Fibroblast of lung (primary cell): Measurements from ENCODE around the gene DHPS. TPM values are rescaled to one million over a fixed set of nuclear protein-coding genes. Genes with fewer than 3 reads are reported as not detected.
"Not testable (repeated sequence)": the region's sequence is repeated elsewhere in the genome, so short reads cannot be mapped to it uniquely, and the experiment has no call there.

ENCODE experiments used
- DNase-seq, 2 donors: peaks; one replicate each; pipeline versions ENCODE4 v3.0.0 to v3.0.0-alpha.2; 2010; ENCODE audit warnings: low read depth in 2 of 2
- H2AFZ ChIP-seq: 2 replicates; pipeline ENCODE4 v1.5.1; 2012; ENCODE audit warnings: low read length, control low read depth, inconsistent platforms
- H3K27ac ChIP-seq: 2 replicates; pipeline ENCODE4 v1.5.1; 2011; ENCODE audit warnings: low read length, control low read depth; ENCODE audit not compliant: insufficient read depth
- H3K27me3 ChIP-seq: 2 replicates; pipeline ENCODE4 v1.5.1; 2011; ENCODE audit warnings: mild to moderate bottlenecking, low read length; ENCODE audit not compliant: control insufficient read depth, insufficient read depth
- H3K36me3 ChIP-seq: 2 replicates; pipeline ENCODE4 v1.5.1; 2011; ENCODE audit warnings: low read length; ENCODE audit not compliant: control insufficient read depth, insufficient read depth
- H3K4me1 ChIP-seq: 2 replicates; pipeline ENCODE4 v1.5.1; 2011; ENCODE audit warnings: low read length; ENCODE audit not compliant: control insufficient read depth, insufficient read depth; ENCODE audit errors: extremely low read depth
- H3K4me2 ChIP-seq: 2 replicates; pipeline ENCODE4 v1.5.1; 2011; ENCODE audit warnings: low read length, control low read depth; ENCODE audit not compliant: insufficient read depth; ENCODE audit errors: extremely low read depth
- H3K4me3 ChIP-seq, 4 experiments: fragments of 200-600 bp in 1 of 4; sonication (generic) in 1 of 4; replicated peaks in 1 of 4; 2 replicates each; pipeline ENCODE4 v1.5.1; 2011 to 2016; ENCODE audit warnings: low read length in 4 of 4, low read depth in 3 of 4, mild to moderate bottlenecking in 3 of 4, control low read depth in 2 of 4, inconsistent platforms in 1 of 4, mixed read lengths in 1 of 4; ENCODE audit not compliant: insufficient read depth in 1 of 4; ENCODE audit errors: control extremely low read depth in 1 of 4
- H3K79me2 ChIP-seq: 2 replicates; pipeline ENCODE4 v1.5.1; 2012; ENCODE audit warnings: mild to moderate bottlenecking, low read length, inconsistent platforms; ENCODE audit not compliant: control insufficient read depth, insufficient read depth
- H3K9ac ChIP-seq: 2 replicates; pipeline ENCODE4 v1.5.1; 2011; ENCODE audit warnings: mild to moderate bottlenecking, low read length, control low read depth; ENCODE audit not compliant: insufficient read depth
- H3K9me3 ChIP-seq: 2 replicates; pipeline ENCODE4 v1.5.1; 2012; ENCODE audit warnings: low read depth, low read length; ENCODE audit not compliant: control insufficient read depth, insufficient read depth
- H4K20me1 ChIP-seq: 2 replicates; pipeline ENCODE4 v1.5.1; 2011; ENCODE audit warnings: low read length; ENCODE audit not compliant: control insufficient read depth, insufficient read depth; ENCODE audit errors: extremely low read depth
- CTCF ChIP-seq, 2 donors: IDR thresholded peaks in 1 of 2; conservative IDR thresholded peaks in 1 of 2; 1 replicate in 1 of 2; 2 replicates in 1 of 2; pipeline ENCODE4 v1.5.1; 2011 to 2012; ENCODE audit warnings: low read length in 2 of 2, control low read depth in 1 of 2, inconsistent platforms in 1 of 2, low read depth in 1 of 2, mild to moderate bottlenecking in 1 of 2
- EZH2 ChIP-seq: IDR thresholded peaks from 2 replicates; pipeline ENCODE4 v1.5.1; 2012; ENCODE audit warnings: low read length, control low read depth, mild to moderate bottlenecking; ENCODE audit errors: missing control alignments
- polyA plus RNA-seq, 2 donors: library from polyadenylated mRNA; depleted of rRNA in 1 of 2; stranded (reverse) in 1 of 2; unstranded in 1 of 2; fragments of >200 nt; gene quantifications; 2 replicates each; pipeline ENCODE4 v1.2.1, GENCODE V29; 2011 to 2012; ENCODE audit warnings: missing spikeins in 1 of 2
- total RNA-seq: library from RNA; depleted of rRNA; stranded (reverse); fragments of >200 nt; gene quantifications from 2 replicates; pipeline ENCODE4 v1.2.1, GENCODE V29; 2014

DHPS gene
- total and polyA plus RNA-seq, 2 donors (not counting 1 experiment from before 2014, with no cell fraction given) = 43.2 to 60.4 TPM

GRCh38 chr19:12701596-12702282, 20.1 kb upstream of the DHPS start:
- no peak for DNase-seq

GRCh38 chr19:12698138-12698537, 16.5 kb upstream of the DHPS start:
- Histone ChIP-seq H3K4me1 (no peaks in the 10 kb centered on the region), H3K4me2 (no peak overlapping the region), H4K20me1 (no peaks in the 10 kb centered on the region), H3K9me3 (no peaks in the 10 kb centered on the region), H3K27me3 (no peaks in the 10 kb centered on the region), H3K4me3 (no peak overlapping the region), H3K27ac (no peak overlapping the region), H3K79me2 (no peaks in the 10 kb centered on the region), H2AFZ (no peak overlapping the region), H3K36me3 (peaks cover 22% of the 10 kb centered on the region), H3K9ac (no peak overlapping the region)
- no peak for DNase-seq
- TF ChIP-seq CTCF (conservative IDR thresholded peaks at IDR 0.05 in 1 of 2, IDR thresholded peaks at IDR 0.05 in 1 of 2; ENCODE audit: low read depth in 1 of 2, low read length in 2 of 2) (no peak), EZH2 (no peak)

More at GRCh38 chr19:12701596-12702282, 20.1 kb upstream of the DHPS start:
- TF ChIP-seq EZH2 = no peak
- TF ChIP-seq CTCF (conservative IDR thresholded peaks at IDR 0.05 in 1 of 2, IDR thresholded peaks at IDR 0.05 in 1 of 2; ENCODE audit: low read depth in 1 of 2, low read length in 2 of 2) = no peak
- no peaks in the 10 kb centered on the region for H3K27me3 ChIP-seq
- H3K4me2 ChIP-seq = no peak overlapping the region
- no peak overlapping the region for H3K27ac ChIP-seq
- H3K4me3 ChIP-seq = no peak overlapping the region
- H2AFZ ChIP-seq = no peak overlapping the region
- H3K36me3 ChIP-seq = peaks cover 43% of the 10 kb centered on the region
- no peaks in the 10 kb centered on the region for H3K79me2 ChIP-seq
- H4K20me1 ChIP-seq = no peaks in the 10 kb centered on the region
- H3K9ac ChIP-seq = no peak overlapping the region
- no peaks in the 10 kb centered on the region for H3K9me3 ChIP-seq
- no peaks in the 10 kb centered on the region for H3K4me1 ChIP-seq

- H3K9ac ChIP-seq, H4K20me1 ChIP-seq, H2AFZ ChIP-seq, DNase-seq, H3K27me3 ChIP-seq, H3K27ac ChIP-seq, H3K4me3 ChIP-seq, H3K4me1 ChIP-seq, H3K9me3 ChIP-seq, H3K4me2 ChIP-seq, H3K79me2 ChIP-seq: not testable (repeated sequence)
- H3K36me3 ChIP-seq = peaks cover 15% of the 10 kb centered on the region
Observed at GRCh38 chr19:12697425-12697824, 15.7 kb upstream of the DHPS start.
